HG02885 (cell line): Measurements from ENCODE around the gene LELP1.
"Not testable (repeated sequence)": the region's sequence is repeated elsewhere in the genome, so short reads cannot be mapped to it uniquely, and the experiment has no call there.

Experiments
- ATAC-seq: cut with Tn5 transposase; IDR thresholded peaks from one replicate; pipeline ENCODE4 v1.9.1; 2021; ENCODE audit warnings: mild to moderate bottlenecking; ENCODE audit not compliant: unreplicated experiment, poor library complexity

LELP1 gene

GRCh38 chr1:153227810-153228209, 24.6 kb downstream of the LELP1 start:
- no peak for ATAC-seq

GRCh38 chr1:153228491-153228890, 25.3 kb downstream of the LELP1 start:
- no peak for ATAC-seq

- not testable (repeated sequence) for ATAC-seq
Observed at GRCh38 chr1:153229076-153229829, 26.0 kb downstream of the LELP1 start.

- no peak for ATAC-seq
Observed at GRCh38 chr1:153231363-153231762, 28.1 kb downstream of the LELP1 start.

GRCh38 chr1:153231785-153232184, 28.6 kb downstream of the LELP1 start:
- no peak for ATAC-seq

GRCh38 chr1:153232553-153232952, 29.3 kb downstream of the LELP1 start:
- no peak for ATAC-seq

GRCh38 chr1:153233448-153233847, 30.2 kb downstream of the LELP1 start:
- no peak for ATAC-seq

GRCh38 chr1:153238527-153238926, 35.3 kb downstream of the LELP1 start:
- ATAC-seq: no peak

- no peak for ATAC-seq
Observed at GRCh38 chr1:153242160-153242559, 38.9 kb downstream of the LELP1 start.

- no peak for ATAC-seq
Observed at GRCh38 chr1:153245466-153245865, 42.2 kb downstream of the LELP1 start.

GRCh38 chr1:153246018-153246417, 42.8 kb downstream of the LELP1 start:
- ATAC-seq: no peak

GRCh38 chr1:153246825-153247224, 43.6 kb downstream of the LELP1 start:
- ATAC-seq: no peak

- ATAC-seq: no peak
Observed at GRCh38 chr1:153248176-153248879, 45.1 kb downstream of the LELP1 start.

GRCh38 chr1:153250166-153250565, 46.9 kb downstream of the LELP1 start:
- ATAC-seq: no peak

- ATAC-seq: no peak
Observed at GRCh38 chr1:153251087-153251486, 47.9 kb downstream of the LELP1 start.

- ATAC-seq: no peak
Observed at GRCh38 chr1:153251562-153251961, 48.3 kb downstream of the LELP1 start.

GRCh38 chr1:153251988-153252387, 48.8 kb downstream of the LELP1 start:
- no peak for ATAC-seq

GRCh38 chr1:153253076-153253475, 49.8 kb downstream of the LELP1 start:
- no peak for ATAC-seq

- no peak for ATAC-seq
Observed at GRCh38 chr1:153253693-153254092, 50.5 kb downstream of the LELP1 start.
